OCI-LY1 (cell line): ENCODE measurements around the gene PREB.

Source experiments
- H2AFZ ChIP-seq: fragments of 200-600 bp; sonication (generic), shearing (Covaris generic); 2 replicates; pipeline ENCODE4 v1.6.0; 2014; ENCODE audit warnings: antibody characterized with exemption, mild to moderate bottlenecking, low read length
- H3F3A ChIP-seq: fragments of 200-600 bp; sonication (generic), shearing (Covaris generic); 2 replicates; pipeline ENCODE4 v1.6.0; 2014; ENCODE audit warnings: mild to moderate bottlenecking, antibody characterized with exemption, low read length, moderate library complexity; ENCODE audit not compliant: insufficient read depth
- H3K27ac ChIP-seq: fragments of 200-600 bp; sonication (generic); 2 replicates; pipeline ENCODE4 v1.5.1; 2014; ENCODE audit warnings: low read length, mixed run types, mild to moderate bottlenecking, low read depth; ENCODE audit not compliant: poor library complexity, severe bottlenecking
- H3K27me3 ChIP-seq: fragments of 200-600 bp; sonication (generic); 2 replicates; pipeline ENCODE4 v1.6.0; 2014; ENCODE audit warnings: antibody characterized with exemption, mild to moderate bottlenecking, low read length, moderate library complexity; ENCODE audit not compliant: insufficient read depth
- H3K36me3 ChIP-seq: fragments of 200-600 bp; sonication (generic); 2 replicates; pipeline ENCODE4 v1.6.1; 2014; ENCODE audit warnings: mild to moderate bottlenecking, antibody characterized with exemption, low read length, moderate library complexity, mixed read lengths; ENCODE audit not compliant: insufficient read depth
- H3K4me1 ChIP-seq: fragments of 200-600 bp; sonication (generic); 2 replicates; pipeline ENCODE4 v1.5.1; 2014; ENCODE audit warnings: mild to moderate bottlenecking, low read length, moderate library complexity; ENCODE audit not compliant: insufficient read depth, severe bottlenecking
- H3K4me2 ChIP-seq: fragments of 200-600 bp; sonication (generic), shearing (Covaris generic); 2 replicates; pipeline ENCODE4 v1.6.1; 2014; ENCODE audit warnings: low read length
- H3K4me3 ChIP-seq: fragments of 200-600 bp; sonication (generic); 2 replicates; pipeline ENCODE4 v1.5.1; 2014; ENCODE audit warnings: low read length, low read depth, mild to moderate bottlenecking, mixed read lengths; ENCODE audit not compliant: poor library complexity, severe bottlenecking
- H3K79me2 ChIP-seq: fragments of 200-600 bp; shearing (Covaris generic); 2 replicates; pipeline ENCODE4 v1.6.1; 2016; ENCODE audit warnings: mixed run types, low read length, mixed read lengths; ENCODE audit not compliant: insufficient read depth
- H3K9ac ChIP-seq: fragments of 200-600 bp; sonication (generic), shearing (Covaris generic); 2 replicates; pipeline ENCODE4 v1.6.1; 2014; ENCODE audit warnings: mild to moderate bottlenecking, low read length, mixed read lengths
- H3K9me2 ChIP-seq: fragments of 200-600 bp; sonication (generic), shearing (Covaris generic); 2 replicates; pipeline ENCODE4 v1.6.1; 2014; ENCODE audit warnings: low read depth, mild to moderate bottlenecking, low read length, mixed read lengths
- H3K9me3 ChIP-seq: fragments of 200-600 bp; shearing (Covaris generic); 2 replicates; pipeline ENCODE4 v1.6.1; 2014; ENCODE audit warnings: low read length, mixed read lengths
- H4K20me1 ChIP-seq: fragments of 200-600 bp; sonication (generic), shearing (Covaris generic); 2 replicates; pipeline ENCODE4 v1.6.0; 2016; ENCODE audit warnings: mild to moderate bottlenecking, low read length; ENCODE audit not compliant: insufficient read depth
- EZH2 ChIP-seq: fragments of 200-600 bp; sonication (generic), shearing (Covaris generic); IDR thresholded peaks from 2 replicates; pipeline ENCODE4 v1.8.0; 2017; ENCODE audit warnings: borderline replicate concordance, mixed run types, mild to moderate bottlenecking, antibody characterized with exemption, low read length, moderate library complexity, mixed read lengths
- TF ChIP-seq, protein P1 (sequence below): fragments of 200-600 bp; sonication (generic), shearing (Covaris generic); IDR thresholded peaks from 2 replicates; pipeline ENCODE4 v1.5.1; 2017; ENCODE audit warnings: mild to moderate bottlenecking, antibody characterized with exemption, low read length, moderate library complexity, mixed read lengths

The PREB gene

DNA sequence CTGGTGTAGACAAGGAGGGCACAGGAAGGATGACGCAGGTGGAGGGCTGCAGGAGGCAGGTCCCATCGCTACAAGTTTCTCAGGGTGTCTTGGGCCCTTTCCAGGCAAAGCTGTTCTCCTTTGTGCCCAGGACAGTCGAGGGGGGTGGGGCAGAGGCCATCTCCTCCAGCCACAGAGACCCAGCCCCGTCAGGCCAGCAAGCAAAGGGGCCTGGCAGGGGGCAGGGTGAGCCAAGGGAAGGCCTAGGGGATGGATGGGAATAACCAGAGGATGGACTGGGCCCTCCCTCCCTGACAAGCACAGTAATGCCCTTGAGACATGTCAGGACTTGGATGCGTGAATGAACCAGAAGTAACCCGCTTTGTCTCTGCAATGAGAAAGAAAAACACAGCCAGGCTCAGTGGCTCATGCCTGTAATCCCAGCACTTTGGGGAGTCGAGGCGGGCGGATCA lies 20.7 kb upstream of the PREB start:
- H3K9me3 ChIP-seq = no peaks in the 10 kb centered on the region
- no peak overlapping the region for H3K4me3 ChIP-seq
- peaks cover 6% of the 10 kb centered on the region; the same call in 1 of the 2 replicates for H3K27me3 ChIP-seq
- no peak for TF ChIP-seq EZH2
- TF ChIP-seq, protein P1, sequence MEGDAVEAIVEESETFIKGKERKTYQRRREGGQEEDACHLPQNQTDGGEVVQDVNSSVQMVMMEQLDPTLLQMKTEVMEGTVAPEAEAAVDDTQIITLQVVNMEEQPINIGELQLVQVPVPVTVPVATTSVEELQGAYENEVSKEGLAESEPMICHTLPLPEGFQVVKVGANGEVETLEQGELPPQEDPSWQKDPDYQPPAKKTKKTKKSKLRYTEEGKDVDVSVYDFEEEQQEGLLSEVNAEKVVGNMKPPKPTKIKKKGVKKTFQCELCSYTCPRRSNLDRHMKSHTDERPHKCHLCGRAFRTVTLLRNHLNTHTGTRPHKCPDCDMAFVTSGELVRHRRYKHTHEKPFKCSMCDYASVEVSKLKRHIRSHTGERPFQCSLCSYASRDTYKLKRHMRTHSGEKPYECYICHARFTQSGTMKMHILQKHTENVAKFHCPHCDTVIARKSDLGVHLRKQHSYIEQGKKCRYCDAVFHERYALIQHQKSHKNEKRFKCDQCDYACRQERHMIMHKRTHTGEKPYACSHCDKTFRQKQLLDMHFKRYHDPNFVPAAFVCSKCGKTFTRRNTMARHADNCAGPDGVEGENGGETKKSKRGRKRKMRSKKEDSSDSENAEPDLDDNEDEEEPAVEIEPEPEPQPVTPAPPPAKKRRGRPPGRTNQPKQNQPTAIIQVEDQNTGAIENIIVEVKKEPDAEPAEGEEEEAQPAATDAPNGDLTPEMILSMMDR = no peak
- H3K9me2 ChIP-seq = no peaks in the 10 kb centered on the region
- no peak overlapping the region for H3K9ac ChIP-seq
- H3K27ac ChIP-seq = no peak overlapping the region
- no peaks in the 10 kb centered on the region for H4K20me1 ChIP-seq
- no peaks in the 10 kb centered on the region for H3K36me3 ChIP-seq
- no peaks in the 10 kb centered on the region for H3K79me2 ChIP-seq
- H3F3A ChIP-seq = no peaks in the 10 kb centered on the region
- no peaks in the 10 kb centered on the region for H3K4me1 ChIP-seq
- no peak overlapping the region for H3K4me2 ChIP-seq
- no peak overlapping the region for H2AFZ ChIP-seq

DNA sequence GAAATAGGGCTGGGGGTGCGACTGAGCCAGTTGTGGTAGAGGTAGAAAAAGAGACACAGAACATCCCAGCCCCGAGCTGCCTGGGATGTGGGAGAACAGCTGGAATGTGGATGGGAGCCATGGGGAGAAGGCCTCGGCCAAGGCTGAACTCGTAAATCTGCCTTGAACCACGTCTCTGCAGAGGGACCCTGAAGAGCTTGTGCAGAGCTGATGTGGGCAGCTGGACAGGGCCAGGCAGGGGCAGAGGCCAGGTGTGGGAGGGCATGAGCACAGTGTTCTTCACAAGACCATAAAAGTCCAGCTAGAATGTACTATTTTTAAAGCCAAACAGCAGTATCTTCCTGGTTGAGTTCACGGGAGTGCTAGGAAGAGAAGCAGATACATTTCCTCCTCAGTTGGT lies 20.1 kb upstream of the PREB start:
- no peaks in the 10 kb centered on the region for H4K20me1 ChIP-seq
- H3K4me3 ChIP-seq = no peak overlapping the region
- no peaks in the 10 kb centered on the region for H3K9me2 ChIP-seq
- H2AFZ ChIP-seq = no peak overlapping the region
- H3K9ac ChIP-seq = no peak overlapping the region
- H3K36me3 ChIP-seq = no peaks in the 10 kb centered on the region
- TF ChIP-seq EZH2 = no peak
- TF ChIP-seq, protein P1 = no peak
- H3F3A ChIP-seq = no peaks in the 10 kb centered on the region
- no peaks in the 10 kb centered on the region for H3K4me1 ChIP-seq
- H3K27me3 ChIP-seq = peaks cover 6% of the 10 kb centered on the region; the same call in 1 of the 2 replicates
- H3K27ac ChIP-seq = no peak overlapping the region
- no peak overlapping the region for H3K4me2 ChIP-seq
- no peaks in the 10 kb centered on the region for H3K79me2 ChIP-seq
- no peaks in the 10 kb centered on the region for H3K9me3 ChIP-seq

DNA sequence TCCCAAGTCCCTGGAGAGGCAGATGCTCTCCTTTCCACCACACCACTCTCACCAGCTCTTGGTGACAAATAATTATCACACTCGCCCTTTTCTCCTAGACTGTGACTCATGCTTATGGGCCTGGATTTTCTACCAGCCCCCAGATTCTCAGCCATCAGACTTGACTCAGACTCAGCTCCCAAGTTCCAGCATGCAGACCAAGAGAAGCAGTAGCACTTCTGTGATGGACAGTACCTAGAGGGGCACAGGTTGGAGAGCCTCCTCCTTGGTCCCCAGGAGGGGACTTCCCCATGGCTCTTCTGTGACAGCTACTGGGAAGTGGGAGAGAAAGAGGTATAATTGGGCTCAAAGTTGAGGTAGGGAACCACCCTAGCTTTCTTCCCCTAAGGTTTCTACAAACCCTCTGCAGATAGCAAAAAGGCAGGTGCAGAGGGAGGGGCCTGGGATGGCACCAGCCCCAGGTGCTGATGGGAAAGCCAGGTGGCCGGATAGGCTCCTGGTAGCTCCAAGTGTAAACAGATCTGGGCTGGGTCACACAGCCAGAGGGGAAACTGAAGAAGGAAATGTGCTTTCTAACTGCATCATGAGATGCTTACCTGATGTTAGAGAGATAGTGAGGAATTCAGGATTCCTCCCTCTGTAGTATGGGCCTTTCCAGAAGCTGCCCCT lies 18.5 kb upstream of the PREB start:
- H3K27me3 ChIP-seq = peaks cover 6% of the 10 kb centered on the region; the same call in 1 of the 2 replicates
- no peaks in the 10 kb centered on the region for H3K79me2 ChIP-seq
- H3F3A ChIP-seq = no peaks in the 10 kb centered on the region
- H4K20me1 ChIP-seq = no peaks in the 10 kb centered on the region
- TF ChIP-seq EZH2 = no peak
- TF ChIP-seq, protein P1 = no peak
- H2AFZ ChIP-seq = no peak overlapping the region
- H3K9me2 ChIP-seq = no peaks in the 10 kb centered on the region
- H3K9ac ChIP-seq = no peak overlapping the region
- no peaks in the 10 kb centered on the region for H3K36me3 ChIP-seq
- no peaks in the 10 kb centered on the region for H3K4me1 ChIP-seq
- no peak overlapping the region for H3K4me2 ChIP-seq
- no peak overlapping the region for H3K4me3 ChIP-seq
- H3K9me3 ChIP-seq = no peaks in the 10 kb centered on the region
- H3K27ac ChIP-seq = no peak overlapping the region
